HepG2 (cell line): ENCODE results near the gene SLC26A9. TPM values are rescaled to one million over a fixed set of nuclear protein-coding genes. Genes with fewer than 3 reads are reported as not detected.

Experiments
- ATAC-seq: fragments of 200-7000 bp; cut with Tn5 transposase; 3 replicates; pipeline ENCODE4 v1.9.1; 2020; ENCODE audit warnings: mild to moderate bottlenecking, moderate library complexity
- BruUV-seq: library from RNA; stranded (reverse); fragments of 400-500 nt; replicated peaks from 2 replicates; lab custom pipeline; 2021; lab: Mats Ljungman, UMichigan
- CTCF ChIA-PET: fragments of 300-600 bp; formaldehyde crosslinking; extraction: SDS; loops from one replicate; lab custom pipeline; 2021; ENCODE audit warnings: low total read pairs, inconsistent platforms, low intra/inter-chr PET ratio; lab: Yijun Ruan, JAX
- POLR2A ChIA-PET: fragments of 350-600 bp; sonication (Branson Sonifier 250); formaldehyde crosslinking; loops from one replicate; lab custom pipeline; 2020; ENCODE audit warnings: antibody characterized with exemption, inconsistent platforms; lab: Yijun Ruan, JAX
- DNase-seq: peaks from one replicate; pipeline ENCODE4 v3.0.0-alpha.2; 2015; ENCODE audit warnings: low spot score
- FAIRE-seq: peaks from 3 replicates; lab custom pipeline; 2011; peaks lifted over from hg19 to GRCh38; lab: Jason Lieb, UNC
- H2AFZ ChIP-seq: one replicate; pipeline ENCODE4 v1.6.1; 2011; ENCODE audit warnings: low read length, inconsistent platforms
- H3K27ac ChIP-seq: fragments of 300-600 bp; 3 replicates; pipeline ENCODE4 v1.8.0; 2011; ENCODE audit warnings: mixed run types, mild to moderate bottlenecking, mixed read lengths, low read length, inconsistent platforms; ENCODE audit not compliant: insufficient read depth; ENCODE audit errors: extremely low read length
- H3K27me3 ChIP-seq, 2 experiments: fragments of 200-600 bp in 1 of 2; 2 replicates in 1 of 2; 3 replicates in 1 of 2; pipeline versions ENCODE4 v1.6.0 to v1.8.0; 2011; ENCODE audit warnings: low read length in 2 of 2, mild to moderate bottlenecking in 2 of 2, moderate library complexity in 2 of 2, inconsistent platforms in 1 of 2; ENCODE audit not compliant: insufficient read depth in 2 of 2, control insufficient read depth in 1 of 2
- H3K36me3 ChIP-seq, 2 experiments: fragments of 200-600 bp in 1 of 2; replicated peaks in 1 of 2; 2 replicates in 1 of 2; 3 replicates in 1 of 2; pipeline versions ENCODE4 v1.5.1 to v1.8.0; 2011; ENCODE audit warnings: low read length in 2 of 2, inconsistent platforms in 1 of 2; ENCODE audit not compliant: insufficient read depth in 2 of 2, control insufficient read depth in 1 of 2
- H3K4me1 ChIP-seq: 2 replicates; pipeline ENCODE4 v1.5.1; 2012; ENCODE audit warnings: low read length, inconsistent platforms; ENCODE audit not compliant: insufficient read depth
- H3K4me2 ChIP-seq: 2 replicates; pipeline ENCODE4 v1.6.0; 2011; ENCODE audit warnings: low read depth, low read length, inconsistent platforms
- H3K4me3 ChIP-seq, 3 experiments: fragments of 200-600 bp in 1 of 3; sonication (generic), shearing (Covaris generic) in 1 of 3; replicated peaks in 1 of 3; 2 replicates each; pipeline ENCODE4 v1.5.1; 2011 to 2016; ENCODE audit warnings: low read length in 3 of 3, inconsistent platforms in 2 of 3, low read depth in 2 of 3, mild to moderate bottlenecking in 2 of 3, control low read depth in 1 of 3, mixed read lengths in 1 of 3; ENCODE audit not compliant: insufficient read depth in 1 of 3
- H3K79me2 ChIP-seq: one replicate; pipeline ENCODE4 v1.6.1; 2011; ENCODE audit warnings: low read length, inconsistent platforms; ENCODE audit not compliant: insufficient read depth
- H3K9ac ChIP-seq: 2 replicates; pipeline ENCODE4 v1.6.0; 2011; ENCODE audit warnings: mild to moderate bottlenecking, low read depth, low read length, inconsistent platforms; ENCODE audit not compliant: insufficient read depth
- H3K9me3 ChIP-seq: 2 replicates; pipeline ENCODE4 v1.5.1; 2012; ENCODE audit warnings: mild to moderate bottlenecking, low read length
- H4K20me1 ChIP-seq: 2 replicates; pipeline ENCODE4 v1.6.0; 2011; ENCODE audit warnings: inconsistent platforms, mild to moderate bottlenecking, low read length, moderate library complexity; ENCODE audit not compliant: insufficient read depth
- ARID5B ChIP-seq: IDR thresholded peaks from 2 replicates; pipeline ENCODE4 v1.4.0; 2020; ENCODE audit warnings: mild to moderate bottlenecking, missing genetic modification reagents
- ATF2 ChIP-seq: sonication (generic); formaldehyde crosslinking; IDR thresholded peaks from 2 replicates; pipeline ENCODE4 v1.4.0; 2020; ENCODE audit warnings: missing genetic modification reagents
- EED ChIP-seq: sonication (generic); formaldehyde crosslinking; IDR thresholded peaks from 2 replicates; pipeline ENCODE4 v1.5.0; 2020; ENCODE audit warnings: mild to moderate bottlenecking, missing genetic modification reagents
- GTF2F1 ChIP-seq: fragments of 150-350 bp; IDR thresholded peaks from 2 replicates; pipeline ENCODE4 v1.6.1; 2014; ENCODE audit warnings: low read length
- HOXA9 ChIP-seq: sonication (generic); formaldehyde crosslinking; IDR thresholded peaks from 2 replicates; pipeline ENCODE4 v1.8.1; 2022; ENCODE audit warnings: missing genetic modification reagents, mild to moderate bottlenecking, moderate library complexity, borderline replicate concordance
- MAFK ChIP-seq, 2 experiments: IDR thresholded peaks in 1 of 2; conservative IDR thresholded peaks in 1 of 2; 2 replicates each; pipeline ENCODE4 v1.6.1; 2011; ENCODE audit warnings: improper control_type of control experiment in 2 of 2, low read length in 2 of 2
- SMARCE1 ChIP-seq: fragments of 450-650 bp; IDR thresholded peaks from 2 replicates; pipeline ENCODE4 v1.6.1; 2017; ENCODE audit warnings: borderline replicate concordance
- SOX6 ChIP-seq, 2 experiments: fragments of 450-650 bp in 1 of 2; sonication (generic) in 1 of 2; formaldehyde crosslinking in 1 of 2; IDR thresholded peaks; 2 replicates each; pipeline versions ENCODE4 v1.4.0 to v1.6.1; 2017 to 2020; ENCODE audit warnings: antibody characterized with exemption in 1 of 2, mild to moderate bottlenecking in 1 of 2, missing genetic modification reagents in 1 of 2
- ZBED4 ChIP-seq: sonication (generic); formaldehyde crosslinking; IDR thresholded peaks from 2 replicates; pipeline ENCODE4 v1.4.0; 2020; ENCODE audit warnings: missing genetic modification reagents, borderline replicate concordance
- ZFP91 ChIP-seq: sonication (generic); formaldehyde crosslinking; IDR thresholded peaks from 2 replicates; pipeline ENCODE4 v1.9.0; 2022; ENCODE audit warnings: missing genetic modification reagents, mild to moderate bottlenecking, borderline replicate concordance
- ZNF629 ChIP-seq: sonication (generic); formaldehyde crosslinking; conservative IDR thresholded peaks from 2 replicates; pipeline ENCODE4 v1.5.0; 2020; ENCODE audit warnings: missing genetic modification reagents
- ZNF652 ChIP-seq: IDR thresholded peaks from 2 replicates; pipeline ENCODE4 v1.6.1; 2016; ENCODE audit warnings: low read depth, borderline replicate concordance
- ZNF788 ChIP-seq: sonication (generic); formaldehyde crosslinking; IDR thresholded peaks from 2 replicates; pipeline ENCODE4 v1.5.0; 2020; ENCODE audit warnings: mild to moderate bottlenecking, missing genetic modification reagents, borderline replicate concordance
- WGBS: methylation state at CpG from one replicate; pipeline ENCODE4 v1.1.6; 2017; ENCODE audit warnings: low lambda C conversion rate; 5-methylcytosine and 5-hydroxymethylcytosine counted together
- in situ Hi-C: cut with HindIII; loops from 2 replicates; pipeline ENCODE4 v1.10.0; 2017; ENCODE audit warnings: low pct_unique_long_range_greater_than_20kb; ENCODE audit not compliant: extremely low pct_ligation_motif_present
- intact Hi-C: fragments of 100-400 bp; cut with micrococcal nuclease; formaldehyde crosslinking; loops from one replicate; pipeline ENCODE4 v1.10.0; 2022; ENCODE audit not compliant: unreplicated experiment
- polyA plus RNA-seq, 8 experiments: library from polyadenylated mRNA; depleted of rRNA in 3 of 8; stranded (reverse) in 7 of 8; unstranded in 1 of 8; fragments of >200 nt; fragmentation: Illumina TruSeq in 4 of 8; extraction: Trizol in 4 of 8; gene quantifications; 2 replicates each; pipeline versions ENCODE4 v1.2.1 to v1.2.3, GENCODE V29; 2011 to 2016; ENCODE audit warnings: low read depth in 4 of 8, missing spikeins in 1 of 8, mixed read lengths in 1 of 8; ENCODE audit not compliant: insufficient read depth in 1 of 8
- total RNA-seq, 5 experiments: library from RNA; depleted of rRNA; stranded (reverse); fragments of >200 nt; fragmentation: Illumina TruSeq; extraction: Trizol; gene quantifications; 2 replicates each; pipeline ENCODE4 v1.2.3, GENCODE V29; 2016; ENCODE audit warnings: low read depth in 1 of 5

The SLC26A9 gene
- total and polyA plus RNA-seq, 2 of the 13 experiments (the other 11 are each of a cell fraction or from before 2014, with no cell fraction given) = 0.11 to 0.15 TPM

GRCh38 chr1:205991237-205991636 lies 48.0 kb upstream of the SLC26A9 start:
- H3K27me3 ChIP-seq = peaks cover 0 to 9% of the 10 kb centered on the region in 2 experiments; a peak in 2 of 5 replicates
- no peaks in the 10 kb centered on the region for H4K20me1 ChIP-seq
- intact Hi-C loops = no loop called here
- H3K9ac ChIP-seq = no peak overlapping the region
- no peak overlapping the region for H3K4me2 ChIP-seq
- no peaks in the 10 kb centered on the region for H3K4me1 ChIP-seq
- no peak overlapping the region for H3K4me3 ChIP-seq
- POLR2A ChIA-PET = no interaction called here
- TF ChIP-seq ZNF629 (CRISPR knock-in tag) (no peak), MAFK (conservative IDR thresholded peaks at IDR 0.05 in 1 of 2, IDR thresholded peaks at IDR 0.05 in 1 of 2; ENCODE audit: low read length in 2 of 2) (no peak), ATF2 (CRISPR knock-in tag) (no peak), ZNF652 (CRISPR knock-in tag) (no peak), SMARCE1 (no peak), ZNF788 (CRISPR knock-in tag) (no peak), EED (CRISPR knock-in tag) (no peak), GTF2F1 (no peak), SOX6 (IDR thresholded peaks at IDR 0.05) (no peak), SOX6 (CRISPR knock-in tag; IDR thresholded peaks at IDR 0.05) (no peak), HOXA9 (CRISPR knock-in tag) (no peak), ZFP91 (no peak), ARID5B (CRISPR knock-in tag) (no peak), ZBED4 (CRISPR knock-in tag) (no peak)
- TF ChIP-seq, all 625 proteins: peak for 0
- no TSS peak for BruUV-seq
- no peak overlapping the region for H3K27ac ChIP-seq
- H2AFZ ChIP-seq = no peak overlapping the region
- FAIRE-seq = no peak
- H3K36me3 ChIP-seq = no peaks in the 10 kb centered on the region
- no peaks in the 10 kb centered on the region for H3K79me2 ChIP-seq
- in situ Hi-C loops = no loop called here
- ATAC-seq = no peak
- H3K9me3 ChIP-seq = no peaks in the 10 kb centered on the region
- CTCF ChIA-PET = no interaction called here
- 35% methylated on average over 4 of the region's 4 CpGs for WGBS
- DNase-seq = no peak
